HG03103 (cell line): ENCODE results near the gene FXYD5.

ENCODE experiments used
- ATAC-seq: cut with Tn5 transposase; IDR thresholded peaks from one replicate; pipeline ENCODE4 v1.9.1; 2021; ENCODE audit warnings: low read depth; ENCODE audit not compliant: unreplicated experiment

FXYD5 gene

GRCh38 chr19:35207391-35207871 lies 52.9 kb downstream of the FXYD5 start:
- ATAC-seq: no peak

GRCh38 chr19:35208121-35208520 lies 53.6 kb downstream of the FXYD5 start:
- ATAC-seq: no peak

GRCh38 chr19:35209646-35210045 lies 55.1 kb downstream of the FXYD5 start:
- ATAC-seq: no peak

GRCh38 chr19:35211545-35212230 lies 57.2 kb downstream of the FXYD5 start:
- ATAC-seq: no peak

- no peak for ATAC-seq
These were observed 57.7 kb downstream of the FXYD5 start for GRCh38 chr19:35212241-35212640.

- peak; percentile 59 for ATAC-seq
These were observed 59.4 kb downstream of the FXYD5 start for GRCh38 chr19:35213663-35214632.

- ATAC-seq: no peak
These were observed 60.4 kb downstream of the FXYD5 start for GRCh38 chr19:35214766-35215422.

GRCh38 chr19:35216016-35216832 lies 61.7 kb downstream of the FXYD5 start:
- no peak for ATAC-seq

GRCh38 chr19:35216833-35217648 lies 62.5 kb downstream of the FXYD5 start:
- ATAC-seq: no peak

GRCh38 chr19:35217649-35217990 lies 63.1 kb downstream of the FXYD5 start:
- no peak for ATAC-seq

GRCh38 chr19:35219008-35219407 lies 64.5 kb downstream of the FXYD5 start:
- no peak for ATAC-seq
